ENCODE measurements around the gene CREBRF.

- TF ChIP-seq CTCF (conservative IDR thresholded peaks at IDR 0.05 in 1 of 2, IDR thresholded peaks at IDR 0.05 in 1 of 2; ENCODE audit: extremely low read depth in 1 of 2, insufficient read depth in 1 of 2, low read depth in 1 of 2, low read length in 2 of 2) (no peak), EZH2 (IDR thresholded peaks at IDR 0.05; ENCODE audit: borderline replicate concordance, low read length) (no peak)
These were observed 8.4 kb upstream of the CREBRF start for GRCh38 chr5:173047838-173048105.
